NCI-H524 (cell line): ENCODE data around the gene PPM1H.

Experiments used
- DNase-seq, 2 experiments: peaks; one replicate each; lab custom pipeline; 2025; lab: John Stamatoyannopoulos, UW

Gene PPM1H

GRCh38 chr12:62873826-62874448, 61.0 kb downstream of the PPM1H start:
- DNase-seq = no peak

- DNase-seq = no peak
These were observed 61.7 kb downstream of the PPM1H start for GRCh38 chr12:62873116-62873825.

- DNase-seq = no peak
These were observed 66.1 kb downstream of the PPM1H start for GRCh38 chr12:62868820-62869219.

- DNase-seq = no peak
These were observed 68.4 kb downstream of the PPM1H start for GRCh38 chr12:62866451-62867082.

- no peak for DNase-seq
These were observed 69.0 kb downstream of the PPM1H start for GRCh38 chr12:62865937-62866336.

- no peak for DNase-seq
These were observed 69.9 kb downstream of the PPM1H start for GRCh38 chr12:62865065-62865464.

DNA sequence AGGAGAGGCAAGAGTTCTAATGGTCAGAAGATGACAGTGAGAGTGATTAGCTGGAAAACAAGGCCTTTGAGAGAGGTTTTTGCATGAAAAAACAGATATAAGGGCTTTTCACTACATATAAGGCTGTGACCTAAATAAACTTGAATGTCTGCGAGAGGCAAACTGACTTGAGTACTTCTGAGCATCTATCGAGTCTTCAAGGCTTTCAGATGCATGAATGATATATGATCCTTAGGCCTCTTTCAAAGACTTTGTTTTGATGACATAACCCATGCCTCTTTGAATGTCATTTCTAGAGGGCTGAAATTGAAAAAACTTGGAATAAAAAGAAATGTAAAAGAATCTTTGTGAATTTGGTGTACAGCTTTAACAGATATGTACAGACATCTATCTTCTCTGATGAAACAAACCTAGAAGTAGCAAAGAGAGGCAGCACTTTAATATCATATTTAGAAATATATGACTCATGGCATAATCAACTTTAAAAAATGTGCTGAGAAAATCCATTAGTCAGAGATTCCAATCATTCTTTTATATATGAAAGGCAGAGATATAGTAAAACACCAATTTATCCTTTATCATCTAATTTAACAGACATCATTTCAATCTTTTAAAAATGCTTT, 72.6 kb downstream of the PPM1H start:
- no peak for DNase-seq

- no peak for DNase-seq
These were observed 73.4 kb downstream of the PPM1H start for GRCh38 chr12:62861586-62861985.

DNA sequence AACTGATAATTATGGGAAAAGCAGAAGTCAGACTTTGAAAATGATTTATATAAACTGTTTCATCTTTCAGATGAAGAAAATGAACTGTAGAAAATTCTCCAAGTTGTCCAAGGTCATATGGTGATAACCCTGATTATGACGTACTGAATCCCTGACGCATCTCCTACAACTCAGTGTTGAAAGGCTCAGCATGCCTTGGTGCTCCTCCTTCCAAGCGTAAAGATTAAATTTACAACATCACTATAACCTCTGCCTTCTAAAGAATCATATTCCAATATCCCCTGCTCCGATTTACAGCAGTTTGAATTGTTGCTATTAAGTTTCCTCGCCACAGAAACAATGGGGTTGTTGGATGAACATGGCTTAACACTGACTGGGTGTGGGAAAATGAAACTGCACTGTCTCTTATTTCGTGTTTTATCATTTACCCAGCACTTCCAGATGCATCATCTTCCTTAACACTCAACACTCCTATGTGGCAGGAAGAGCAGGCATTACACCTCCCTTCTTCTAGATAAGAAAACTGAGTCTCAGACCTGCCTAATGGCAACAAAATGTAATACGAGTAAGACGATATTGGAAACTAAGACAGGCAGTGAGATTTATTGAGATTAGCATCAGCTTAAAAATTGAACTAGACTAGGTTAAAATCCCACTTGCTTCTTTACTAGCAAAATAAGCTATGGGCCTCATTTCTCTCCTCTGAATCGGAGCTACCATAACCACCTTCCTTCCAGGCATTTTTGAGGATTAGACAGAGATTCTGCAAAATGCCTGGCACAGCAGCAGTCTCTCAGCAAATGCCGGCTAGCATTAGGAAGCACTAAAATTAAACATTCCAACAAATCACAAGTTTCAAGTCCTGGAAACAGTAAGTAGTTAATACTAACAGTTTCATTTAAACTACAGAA, 74.2 kb downstream of the PPM1H start:
- no peak for DNase-seq

GRCh38 chr12:62860020-62860419, 74.9 kb downstream of the PPM1H start:
- no peak for DNase-seq

DNA sequence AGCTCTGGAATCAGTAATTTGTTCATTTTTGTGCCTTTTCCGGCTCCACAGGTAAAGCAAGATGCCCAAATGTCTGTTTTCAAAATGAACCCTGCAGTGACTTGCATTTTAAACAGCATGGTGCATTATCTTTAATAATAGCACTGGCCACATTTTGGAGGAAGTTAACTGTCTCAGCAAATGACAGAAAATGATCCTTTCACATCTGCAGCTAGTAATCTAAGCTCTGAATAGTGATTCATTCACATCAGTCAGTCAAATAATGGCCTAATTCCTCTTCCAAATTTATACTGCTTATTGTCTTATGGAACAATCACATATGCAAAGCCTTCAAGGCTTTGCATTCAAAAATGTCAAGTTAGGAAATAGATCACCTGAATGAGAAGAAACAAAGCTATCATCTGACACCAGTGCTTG, 75.6 kb downstream of the PPM1H start:
- no peak for DNase-seq

- no peak for DNase-seq
These were observed 78.5 kb downstream of the PPM1H start for GRCh38 chr12:62856454-62856853.

DNA sequence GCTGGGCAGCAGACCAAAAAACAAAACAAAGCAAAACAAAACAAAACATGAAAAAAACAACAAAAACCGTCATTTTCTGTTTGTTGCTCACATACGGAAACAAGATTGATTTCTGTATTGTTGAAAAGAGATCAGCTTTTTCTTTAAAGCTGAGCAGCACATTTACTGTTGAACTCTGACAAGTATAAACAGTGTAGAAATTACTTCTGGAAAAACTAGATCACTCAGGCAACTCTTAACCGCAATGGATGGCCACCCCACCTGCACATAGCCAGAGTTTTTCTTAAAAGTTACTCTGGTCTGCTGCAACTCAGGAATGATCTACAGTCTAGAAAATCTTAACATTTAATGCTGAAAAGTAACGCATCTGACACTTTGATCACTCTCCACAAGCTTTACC, 80.9 kb downstream of the PPM1H start:
- DNase-seq = no peak

DNA sequence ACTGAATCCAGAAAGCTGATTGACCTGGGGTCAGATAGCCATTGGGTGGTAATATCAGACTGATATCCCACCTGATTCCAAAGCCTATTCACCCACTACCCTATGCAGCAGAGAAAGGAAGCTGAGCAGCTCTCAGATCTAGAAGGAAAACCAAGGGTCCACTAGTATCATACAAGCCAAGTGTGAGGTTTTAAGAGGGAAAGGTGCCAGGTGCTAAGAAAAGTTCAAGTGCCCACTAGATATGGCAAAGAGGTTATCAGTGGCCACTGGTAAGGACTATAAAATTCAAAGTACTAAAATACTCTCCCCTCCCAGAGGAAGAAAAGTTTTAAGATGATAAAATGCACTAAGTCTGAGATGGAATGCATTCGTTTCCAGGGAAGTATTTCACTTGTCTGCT, 85.6 kb downstream of the PPM1H start:
- DNase-seq = no peak

DNA sequence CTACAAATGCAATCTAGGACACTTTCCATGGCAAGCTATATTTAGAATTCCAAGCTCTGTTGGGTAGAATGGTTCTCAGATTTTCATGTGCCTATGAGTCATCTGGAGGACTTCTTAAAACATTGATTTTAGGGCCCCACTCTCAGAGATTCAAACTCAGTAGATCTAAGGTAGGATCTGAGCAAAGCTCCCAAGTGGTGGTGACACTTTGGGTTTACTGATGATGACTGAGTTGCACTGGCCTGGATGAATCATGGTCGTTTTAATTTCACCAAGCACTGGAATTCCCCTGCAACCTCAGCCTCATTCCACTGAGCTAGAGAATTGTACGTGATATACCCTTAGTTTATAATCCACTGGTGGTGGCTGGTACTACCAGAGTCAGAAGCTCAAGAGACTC, 86.5 kb downstream of the PPM1H start:
- DNase-seq = no peak

DNA sequence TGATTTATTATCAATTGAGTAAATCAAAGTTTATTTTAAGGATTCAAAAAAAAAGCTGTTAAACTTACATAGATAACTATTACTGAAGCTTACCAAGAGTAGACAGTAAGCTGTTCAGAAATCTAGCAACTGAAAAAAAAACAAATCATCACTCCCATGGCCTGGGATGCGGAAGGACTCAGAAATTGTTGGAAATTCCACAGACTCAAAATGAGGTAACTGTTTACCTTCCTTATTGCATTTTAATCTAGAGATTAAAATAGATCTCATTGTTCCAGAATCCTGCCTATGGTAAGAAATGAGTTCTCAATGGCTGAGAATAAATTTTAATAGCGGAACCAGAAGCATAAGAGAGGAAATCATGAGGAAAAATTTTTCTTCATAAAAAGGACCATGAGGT, 87.2 kb downstream of the PPM1H start:
- DNase-seq = no peak

DNA sequence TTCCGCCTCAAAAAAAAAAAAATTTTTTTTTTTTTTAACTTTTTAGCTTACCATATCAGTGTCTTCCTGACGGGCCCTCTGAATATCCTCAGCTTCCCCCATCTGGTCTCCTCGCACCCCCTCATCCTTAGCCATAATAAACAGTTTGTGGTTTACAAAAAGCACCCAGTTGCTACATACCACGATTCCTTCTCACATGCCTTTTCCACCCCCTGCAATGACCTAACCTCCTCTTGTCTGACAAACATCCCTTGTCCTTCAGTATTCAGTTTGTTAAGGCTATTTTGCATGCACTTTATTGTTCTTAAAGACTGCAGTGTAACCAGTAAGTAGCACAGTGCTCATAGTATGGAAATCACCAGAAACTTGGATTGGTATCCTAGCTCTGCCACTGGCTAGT, 88.5 kb downstream of the PPM1H start:
- DNase-seq = no peak

GRCh38 chr12:62844915-62845314, 90.0 kb downstream of the PPM1H start:
- DNase-seq = no peak

GRCh38 chr12:62843716-62844115, 91.2 kb downstream of the PPM1H start:
- no peak for DNase-seq

DNA sequence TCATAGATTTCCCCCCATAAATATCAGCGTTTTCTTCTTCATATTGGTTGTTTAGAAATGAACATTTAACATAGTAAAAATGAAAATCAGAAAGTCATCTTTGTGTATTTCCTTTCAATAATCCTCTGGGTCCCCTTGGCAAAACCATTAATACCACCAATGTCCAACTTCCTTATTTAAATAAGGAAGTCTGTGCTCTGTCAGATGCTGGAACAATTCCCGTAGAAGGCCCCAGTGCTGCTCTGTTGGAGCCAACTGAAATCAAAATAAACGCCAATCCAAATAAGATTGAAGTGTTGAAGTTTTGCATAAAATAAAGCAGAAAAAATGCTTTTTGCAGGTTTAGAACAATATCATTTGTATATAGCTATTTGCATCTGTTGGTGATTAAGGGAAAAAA, 93.1 kb downstream of the PPM1H start:
- DNase-seq = no peak

- no peak for DNase-seq
These were observed 94.1 kb downstream of the PPM1H start for GRCh38 chr12:62840806-62841205.
